Measurements from ENCODE around the gene ADAM10. TPM values are rescaled to one million over a fixed set of nuclear protein-coding genes. Genes with fewer than 3 reads are reported as not detected.

ADAM10 gene
- total RNA-seq, 1 donor from 2014 or later, result 125 TPM

GRCh38 chr15:58698887-58699641 lies 50.4 kb downstream of the ADAM10 start:
- DNase-seq (ENCODE audit: low read depth), result no peak
- H3K4me3 ChIP-seq (ENCODE audit: low read depth, low read length), result no peak overlapping the region

GRCh38 chr15:58697220-58697619 lies 52.3 kb downstream of the ADAM10 start:
- H3K4me3 ChIP-seq (ENCODE audit: low read depth, low read length), result no peak overlapping the region
- no peaks in the 10 kb centered on the region for H3K36me3 ChIP-seq (ENCODE audit: control insufficient read depth, insufficient read depth, low read length)

More at GRCh38 chr15:58698887-58699641, 50.4 kb downstream of the ADAM10 start:
- no peak for TF ChIP-seq CTCF (IDR thresholded peaks at IDR 0.05; ENCODE audit: insufficient read depth, low read length, poor library complexity, severe bottlenecking)
- H3K27me3 ChIP-seq (ENCODE audit: control insufficient read depth, insufficient read depth, low read length), result no peaks in the 10 kb centered on the region
- peaks cover 1% of the 10 kb centered on the region for H3K36me3 ChIP-seq (ENCODE audit: control insufficient read depth, insufficient read depth, low read length)

GRCh38 chr15:58696738-58697137 lies 52.8 kb downstream of the ADAM10 start:
- TF ChIP-seq CTCF (IDR thresholded peaks at IDR 0.05; ENCODE audit: insufficient read depth, low read length, poor library complexity, severe bottlenecking), result no peak
- Histone ChIP-seq H3K4me3 (ENCODE audit: low read depth, low read length) (no peak overlapping the region), H3K27me3 (ENCODE audit: control insufficient read depth, insufficient read depth, low read length) (no peaks in the 10 kb centered on the region), H3K36me3 (ENCODE audit: control insufficient read depth, insufficient read depth, low read length) (no peaks in the 10 kb centered on the region)
- DNase-seq (ENCODE audit: low read depth), result no peak

More at GRCh38 chr15:58697220-58697619, 52.3 kb downstream of the ADAM10 start:
- DNase-seq (ENCODE audit: low read depth), result no peak
- TF ChIP-seq CTCF (IDR thresholded peaks at IDR 0.05; ENCODE audit: insufficient read depth, low read length, poor library complexity, severe bottlenecking), result no peak
- no peaks in the 10 kb centered on the region for H3K27me3 ChIP-seq (ENCODE audit: control insufficient read depth, insufficient read depth, low read length)

- DNase-seq (ENCODE audit: low read depth), result no peak
- no peak for TF ChIP-seq CTCF (IDR thresholded peaks at IDR 0.05; ENCODE audit: insufficient read depth, low read length, poor library complexity, severe bottlenecking)
- no peaks in the 10 kb centered on the region for H3K27me3 ChIP-seq (ENCODE audit: control insufficient read depth, insufficient read depth, low read length)
- H3K36me3 ChIP-seq (ENCODE audit: control insufficient read depth, insufficient read depth, low read length), result no peaks in the 10 kb centered on the region
- H3K4me3 ChIP-seq (ENCODE audit: low read depth, low read length), result no peak overlapping the region
These were observed 54.7 kb downstream of the ADAM10 start for GRCh38 chr15:58694641-58695398.

- TF ChIP-seq CTCF (IDR thresholded peaks at IDR 0.05; ENCODE audit: insufficient read depth, low read length, poor library complexity, severe bottlenecking), result no peak
- Histone ChIP-seq H3K4me3 (ENCODE audit: low read depth, low read length) (no peak overlapping the region), H3K36me3 (ENCODE audit: control insufficient read depth, insufficient read depth, low read length) (no peaks in the 10 kb centered on the region), H3K27me3 (ENCODE audit: control insufficient read depth, insufficient read depth, low read length) (no peaks in the 10 kb centered on the region)
- no peak for DNase-seq (ENCODE audit: low read depth)
These were observed 58.8 kb downstream of the ADAM10 start for GRCh38 chr15:58690703-58691102.
